Amniotic epithelial cell (primary cell): ENCODE data around the gene MLX.
"Not testable (repeated sequence)": the region's sequence is repeated elsewhere in the genome, so short reads cannot be mapped to it uniquely, and the experiment has no call there.

ENCODE experiments used
- DNase-seq: peaks from one replicate; pipeline ENCODE4 v3.0.0-alpha.2; 2010; ENCODE audit warnings: low read depth

MLX gene

DNA sequence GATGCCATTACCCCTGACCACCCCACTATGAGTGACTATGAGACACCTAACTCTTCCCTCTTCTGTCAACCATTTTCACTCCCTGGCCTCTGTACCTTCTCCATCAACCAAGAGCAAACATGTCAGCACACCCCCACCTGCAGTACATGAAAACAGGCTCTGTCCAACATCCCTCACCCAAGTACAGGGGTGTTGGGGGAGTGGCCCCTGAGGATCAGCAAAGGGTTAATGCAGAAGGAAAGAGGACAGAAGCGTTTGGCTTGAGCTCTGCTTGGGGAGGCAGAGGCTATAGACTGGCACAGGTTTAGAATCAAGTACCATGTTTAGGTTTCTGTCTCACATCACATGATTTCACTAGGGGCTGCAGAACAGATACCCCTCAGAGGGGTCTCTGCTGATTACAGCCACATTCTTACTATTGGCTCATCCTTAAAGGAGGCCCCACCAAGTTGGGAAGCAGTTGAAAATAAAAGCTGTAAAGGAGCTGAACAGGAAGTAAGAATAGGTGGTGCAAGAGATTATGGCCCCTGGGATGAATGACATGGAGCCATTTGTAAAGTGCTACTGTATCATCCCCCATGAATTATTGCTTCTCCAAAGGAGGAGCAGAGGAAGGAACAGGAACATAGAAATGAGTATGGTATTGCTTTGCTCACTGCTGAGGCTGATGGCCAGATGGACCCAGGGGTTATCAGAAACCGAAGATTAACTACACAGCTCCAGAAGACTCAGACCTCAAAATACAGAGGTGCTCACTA, 13.1 kb downstream of the MLX start:
- no peak for DNase-seq

DNA sequence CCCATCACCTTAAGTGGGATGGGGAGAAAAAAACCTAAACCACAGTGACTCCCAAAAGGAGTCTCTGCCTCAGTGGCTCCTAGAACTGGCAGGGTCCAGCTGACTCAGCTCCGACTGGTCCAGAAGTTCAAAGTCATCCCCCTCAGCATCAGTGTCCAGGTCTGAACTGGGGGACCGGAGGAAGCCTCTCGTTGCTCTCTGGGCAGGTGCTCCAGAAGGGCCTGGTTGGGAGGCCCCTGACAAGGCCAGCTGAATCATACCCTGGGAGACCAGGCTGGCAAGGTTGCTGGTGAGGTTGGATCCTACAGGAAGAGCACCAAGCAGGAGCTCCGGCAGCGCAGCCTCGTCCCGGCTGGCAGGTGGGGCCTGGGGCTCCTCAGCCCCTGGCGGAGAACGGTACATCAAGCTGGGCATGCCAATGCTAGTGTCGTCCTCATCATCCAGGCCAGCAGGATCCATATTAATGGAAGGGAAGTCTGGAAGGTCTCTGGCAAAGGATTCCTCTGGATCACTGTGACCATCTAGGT, 14.9 kb downstream of the MLX start:
- DNase-seq, result no peak

DNA sequence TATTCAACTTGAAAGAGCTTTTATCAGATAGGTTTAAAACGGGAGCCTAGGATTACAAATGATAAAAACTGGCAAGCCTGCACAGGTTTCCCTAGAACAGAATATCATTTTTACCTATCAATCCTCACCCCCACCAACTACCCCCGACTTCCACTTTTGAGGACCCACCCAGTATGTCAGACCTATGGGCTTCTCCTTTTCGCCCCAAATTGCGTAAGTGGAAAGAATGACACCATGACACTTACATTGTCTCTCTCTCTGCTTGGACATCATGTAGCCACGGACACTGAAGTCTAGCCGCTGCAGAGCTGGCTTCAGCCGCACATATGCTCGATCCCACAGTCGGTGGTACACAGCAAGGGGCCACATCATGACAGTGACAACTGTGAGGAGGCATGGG, 18.0 kb downstream of the MLX start:
- no peak for DNase-seq

DNA sequence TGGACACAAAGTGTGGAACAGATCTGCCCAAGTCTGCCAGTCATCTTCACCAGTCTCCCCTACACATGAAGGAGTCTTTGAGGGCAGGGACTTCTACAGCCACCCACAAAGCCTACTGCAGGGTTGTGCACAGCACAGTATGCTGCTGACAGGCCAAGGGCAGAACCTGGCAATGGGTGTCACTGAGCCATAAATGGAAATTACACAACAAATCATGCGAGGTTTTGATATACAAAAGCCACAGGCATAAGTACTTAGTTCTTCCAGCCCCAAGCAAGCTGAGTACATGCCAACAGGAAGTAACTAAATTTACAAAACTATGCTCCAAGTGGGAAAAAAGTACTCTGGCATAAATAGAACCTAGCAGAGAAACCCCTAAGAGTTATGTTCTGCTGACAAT, 18.5 kb downstream of the MLX start:
- no peak for DNase-seq

DNA sequence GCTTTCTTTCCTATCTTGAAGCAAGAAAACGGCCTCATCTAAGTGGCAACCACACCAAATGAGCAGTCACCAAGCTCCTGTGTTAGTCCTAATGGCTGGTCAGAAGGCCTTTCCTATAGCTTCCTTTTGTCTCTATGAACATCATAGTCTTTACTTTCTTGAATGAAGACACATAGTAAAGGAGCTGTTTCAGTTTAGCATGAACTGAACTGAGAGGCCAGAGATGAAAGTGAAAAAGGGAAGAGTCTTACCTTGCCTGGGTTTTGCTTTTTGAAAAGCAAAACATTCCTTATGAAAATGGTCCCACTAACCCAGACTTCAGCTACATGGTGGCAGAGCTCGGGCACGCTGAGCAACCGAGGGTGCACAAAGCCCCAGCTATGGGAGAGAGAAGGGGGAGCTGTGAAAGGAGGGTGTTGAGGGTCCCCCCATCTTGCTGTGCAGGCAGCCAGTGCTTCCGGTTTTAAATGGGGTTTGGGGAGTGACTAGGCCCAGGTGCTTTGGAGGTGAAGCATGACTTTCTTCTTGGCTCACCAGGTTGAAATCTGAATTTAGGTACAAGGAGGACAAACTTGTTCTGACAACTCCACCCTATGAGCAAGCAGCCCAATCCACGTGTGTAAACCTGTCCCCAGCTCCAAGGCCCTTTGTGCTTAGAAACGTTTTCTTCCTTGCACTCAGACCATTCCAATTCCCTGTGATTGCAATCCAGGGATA, 19.8 kb downstream of the MLX start:
- DNase-seq, result no peak

DNA sequence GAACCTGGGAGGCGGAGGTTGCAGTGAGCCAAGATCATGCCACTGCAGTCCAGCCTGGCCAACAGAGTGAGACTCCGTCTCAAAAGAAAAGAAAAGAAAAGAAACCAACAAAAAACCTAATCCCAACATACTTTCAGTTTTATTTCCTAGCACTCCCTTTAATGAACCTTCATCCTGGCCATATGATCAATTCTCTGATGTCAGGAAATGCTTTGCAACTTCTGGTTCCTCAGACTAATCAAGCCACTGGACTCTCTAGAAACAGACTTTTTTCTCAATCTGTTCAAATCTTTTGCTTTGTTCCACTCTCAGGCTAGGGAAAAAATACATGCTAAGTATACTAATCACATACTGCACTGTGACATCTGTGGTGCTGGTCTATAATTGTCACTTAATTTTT, 24.0 kb downstream of the MLX start:
- DNase-seq, result no peak

DNA sequence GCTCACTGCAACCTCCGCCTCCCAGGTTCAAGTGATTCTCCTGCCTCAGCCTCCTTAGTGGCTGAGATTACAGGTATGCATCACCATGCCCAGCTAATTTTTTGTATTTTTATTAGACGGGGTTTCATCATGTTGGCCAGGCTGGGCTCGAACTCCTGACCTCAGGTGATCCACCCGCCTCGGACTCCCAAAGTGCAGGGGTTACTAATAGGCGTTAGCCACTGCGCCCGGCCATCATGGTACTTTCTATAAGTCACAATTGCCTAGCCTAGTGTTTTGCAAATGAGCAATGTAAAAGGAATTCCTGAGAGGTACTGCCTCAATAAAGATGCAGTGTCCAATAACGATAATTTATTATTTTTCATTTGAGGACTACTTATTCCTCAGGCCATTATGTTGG, 24.5 kb downstream of the MLX start:
- no peak for DNase-seq

DNA sequence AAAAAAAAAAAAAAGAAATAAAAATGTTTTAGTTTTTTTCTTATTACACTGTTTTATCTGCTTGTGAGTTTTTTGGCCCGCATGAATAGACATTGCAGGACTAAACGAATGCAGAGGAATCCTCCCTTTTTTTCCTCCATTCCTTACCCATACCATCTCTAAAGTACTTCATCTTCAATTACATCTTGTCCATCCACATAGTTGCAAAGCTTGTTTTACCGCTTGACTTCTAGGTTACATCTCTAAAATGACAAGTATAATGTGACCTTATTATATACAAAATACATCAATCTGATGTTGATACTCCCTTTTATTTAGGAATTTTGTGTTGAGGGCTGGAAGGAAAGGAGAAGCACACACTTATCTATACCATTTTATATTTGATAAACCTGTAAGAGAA, 29.5 kb downstream of the MLX start:
- DNase-seq, result no peak

DNA sequence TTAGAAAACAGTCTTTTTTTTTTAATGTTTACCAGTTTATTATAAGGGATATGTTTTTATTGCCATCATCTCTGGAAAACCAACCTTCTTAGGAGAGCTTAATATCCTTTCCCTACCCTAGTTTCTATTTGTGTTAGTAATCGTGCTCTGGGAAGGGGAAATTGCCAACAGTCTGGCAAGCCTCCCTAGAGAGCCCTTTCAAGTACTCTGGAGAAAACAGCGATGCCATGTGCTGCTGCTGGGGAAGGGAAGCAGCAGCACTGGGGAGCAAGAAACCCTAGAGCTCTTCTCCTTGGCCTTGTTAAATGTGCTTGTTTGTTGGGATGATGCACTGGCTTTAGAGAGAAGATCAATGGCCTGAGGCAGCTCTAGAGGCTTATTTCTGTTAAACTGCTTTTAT, 32.0 kb downstream of the MLX start:
- DNase-seq, result no peak

DNA sequence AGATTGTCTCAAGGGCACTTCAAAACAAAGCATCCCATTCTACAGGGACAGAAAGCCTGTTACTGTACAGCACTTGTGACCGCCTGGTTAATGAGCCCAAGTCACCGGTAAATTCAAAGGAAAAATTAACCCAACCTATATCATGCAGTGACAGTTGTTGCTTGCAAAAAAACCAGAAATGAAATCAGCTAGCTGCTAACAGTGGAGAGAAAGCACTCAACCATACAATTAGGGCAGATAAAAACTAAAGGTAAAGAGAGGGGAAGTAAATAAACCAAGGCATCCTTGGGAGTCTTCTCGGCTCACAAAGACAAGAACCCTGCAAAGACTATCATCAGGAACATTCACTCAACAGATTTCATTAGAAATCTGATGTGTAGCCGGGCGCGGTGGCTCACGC, 36.4 kb downstream of the MLX start:
- no peak for DNase-seq

DNA sequence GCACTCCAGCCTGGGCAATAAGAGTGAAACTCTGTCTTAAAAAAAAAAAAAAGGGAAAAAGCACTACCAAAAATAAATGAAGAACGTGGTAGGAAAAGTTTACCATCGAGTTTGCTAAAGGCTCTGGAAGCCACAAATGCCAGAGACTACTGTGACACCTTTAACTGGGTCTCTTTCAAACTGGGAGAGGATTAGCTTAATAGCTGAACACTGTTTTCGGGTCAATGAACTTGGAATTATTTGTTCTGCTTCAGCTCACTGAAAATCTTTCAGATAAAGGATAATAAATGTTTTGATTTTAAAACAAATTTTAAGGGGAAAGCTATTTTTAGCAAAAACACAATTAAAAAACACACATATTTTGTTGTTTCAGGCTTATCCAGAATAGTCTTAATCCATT, 40.9 kb downstream of the MLX start:
- DNase-seq, result no peak

DNA sequence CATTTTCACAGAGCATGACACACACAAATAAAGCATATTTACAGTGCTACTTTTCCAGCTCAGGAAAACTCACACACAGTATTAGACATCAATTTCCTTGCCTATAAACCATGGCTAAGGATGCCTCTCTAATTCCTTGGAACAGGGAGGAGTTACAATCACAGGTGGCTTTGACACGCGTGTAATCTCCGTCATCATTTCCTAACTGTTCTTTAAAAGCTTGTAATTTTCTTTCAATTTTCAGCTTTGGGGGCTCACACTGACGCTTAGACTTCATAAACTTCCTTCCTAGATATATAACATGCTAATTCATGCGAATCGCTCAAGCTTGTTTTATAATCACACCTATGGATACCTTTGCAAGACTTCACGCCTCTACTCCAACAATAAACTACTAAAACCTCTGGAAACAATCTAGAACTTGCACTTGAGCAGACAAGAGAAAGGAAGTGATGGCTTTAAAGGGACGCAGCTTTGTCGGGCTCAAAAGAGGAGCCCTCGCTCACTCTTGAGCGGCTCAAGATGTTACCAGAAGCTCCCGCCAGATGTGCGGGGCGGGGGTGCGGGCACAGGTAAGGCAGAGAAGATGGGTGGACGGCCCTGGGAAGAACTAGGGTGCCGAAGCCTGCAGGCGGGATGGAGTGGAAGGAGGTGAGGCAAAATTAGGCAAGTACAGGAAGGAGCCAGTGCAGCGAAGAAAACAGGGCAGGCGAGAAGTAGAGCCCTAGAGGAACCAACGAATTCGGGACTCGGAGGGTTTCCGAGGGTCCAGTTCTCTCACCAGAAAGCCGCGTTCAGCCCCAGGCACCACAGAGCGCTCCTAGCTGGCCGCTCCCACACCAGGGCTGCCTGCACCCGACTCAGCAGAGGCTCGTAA, 41.6 kb downstream of the MLX start:
- peak; percentile 3 for DNase-seq

DNA sequence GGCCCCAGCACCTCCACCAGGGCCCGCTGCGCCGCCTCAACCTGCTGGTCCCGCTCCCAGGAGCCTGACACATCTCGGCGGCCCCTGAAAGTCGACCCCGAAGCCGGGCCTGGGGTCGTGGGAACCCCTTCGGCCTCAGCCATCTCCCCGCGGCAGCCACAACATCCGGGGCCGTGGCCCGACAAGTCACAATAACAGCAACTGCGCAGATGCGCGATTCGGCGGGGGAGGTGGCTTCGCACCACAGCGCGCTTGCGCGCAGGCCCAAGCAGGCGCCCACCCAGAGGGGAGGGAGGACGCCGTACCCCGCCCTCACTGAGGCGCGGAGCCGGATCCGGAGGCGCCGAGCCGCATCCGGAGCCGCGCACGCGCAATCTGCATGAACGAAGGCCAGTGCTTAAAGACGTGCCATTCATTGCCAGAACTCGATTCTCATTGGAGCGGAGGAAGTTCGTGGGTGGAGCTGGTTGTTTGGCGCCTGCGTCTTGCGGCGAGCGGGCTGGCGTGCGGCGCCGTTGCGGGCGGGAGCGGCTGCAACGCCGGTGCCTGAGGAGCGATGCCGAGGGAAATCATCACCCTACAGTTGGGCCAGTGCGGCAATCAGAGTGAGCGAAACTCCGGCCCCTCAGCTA, 42.4 kb downstream of the MLX start, which contains the start of the genes RETREG3 and TUBG1:
RETREG3 (minus strand) TSS at position 193 of the 632 bp plus-strand sequence; CDS start at position 143, 50 bp downstream.
TUBG1 (plus strand) TSS at position 502 of the 632 bp plus-strand sequence; CDS start at position 557, 55 bp downstream.
- DNase-seq, result peak; percentile 99

DNA sequence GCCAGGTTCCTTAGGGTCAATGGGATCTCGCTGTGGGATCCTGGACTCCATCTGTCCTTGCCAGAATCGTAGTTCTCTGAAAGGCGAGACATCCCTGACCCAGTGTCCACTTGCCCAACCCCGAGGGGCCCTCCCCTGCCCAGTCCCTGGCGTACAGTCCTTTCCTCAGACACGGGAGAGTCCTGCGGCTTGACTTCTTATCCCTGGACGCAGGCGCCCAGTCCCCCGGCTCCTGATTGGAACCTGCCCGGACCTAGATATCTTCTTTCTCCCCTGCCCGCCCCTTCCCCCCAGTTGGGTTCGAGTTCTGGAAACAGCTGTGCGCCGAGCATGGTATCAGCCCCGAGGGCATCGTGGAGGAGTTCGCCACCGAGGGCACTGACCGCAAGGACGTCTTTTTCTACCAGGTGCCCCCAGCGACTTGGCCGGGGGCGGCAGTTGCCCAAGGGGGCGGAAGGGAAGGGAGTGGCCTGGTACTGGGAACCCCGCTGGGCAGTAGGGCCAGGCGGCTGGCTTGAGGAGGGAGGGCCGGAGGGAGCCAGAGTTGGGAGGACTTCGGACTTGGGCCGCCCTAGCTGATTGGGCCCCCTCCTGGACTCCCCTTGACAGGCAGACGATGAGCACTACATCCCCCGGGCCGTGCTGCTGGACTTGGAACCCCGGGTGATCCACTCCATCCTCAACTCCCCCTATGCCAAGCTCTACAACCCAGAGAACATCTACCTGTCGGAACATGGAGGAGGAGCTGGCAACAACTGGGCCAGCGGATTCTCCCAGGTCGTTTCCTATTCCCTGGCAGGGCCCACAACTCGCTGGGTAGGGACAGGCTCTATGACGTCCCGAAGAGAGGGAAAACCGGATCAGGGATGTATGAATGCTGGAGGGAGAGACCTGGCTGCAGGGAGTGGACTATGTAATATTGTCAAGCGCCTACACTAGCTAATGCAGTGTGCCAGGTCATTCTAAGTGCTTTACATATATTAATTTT, 43.2 kb downstream of the MLX start:
- not testable (repeated sequence) for DNase-seq

DNA sequence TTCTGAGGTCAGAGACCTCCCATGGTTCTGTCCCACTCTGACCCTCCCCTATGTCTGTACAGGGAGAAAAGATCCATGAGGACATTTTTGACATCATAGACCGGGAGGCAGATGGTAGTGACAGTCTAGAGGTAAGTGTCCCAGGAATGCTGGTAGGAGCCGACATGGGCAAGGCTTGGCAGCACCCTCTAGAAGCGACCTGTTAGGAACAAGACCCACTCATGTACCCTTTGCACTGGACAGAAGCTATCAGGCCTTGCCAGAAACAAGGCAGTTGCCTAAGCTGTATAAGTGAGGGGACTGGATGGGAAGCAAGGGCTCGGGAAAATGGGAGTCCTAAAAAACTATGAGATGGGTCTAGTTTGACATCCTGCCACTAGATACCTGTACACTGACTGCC, 45.1 kb downstream of the MLX start:
- DNase-seq, result no peak

DNA sequence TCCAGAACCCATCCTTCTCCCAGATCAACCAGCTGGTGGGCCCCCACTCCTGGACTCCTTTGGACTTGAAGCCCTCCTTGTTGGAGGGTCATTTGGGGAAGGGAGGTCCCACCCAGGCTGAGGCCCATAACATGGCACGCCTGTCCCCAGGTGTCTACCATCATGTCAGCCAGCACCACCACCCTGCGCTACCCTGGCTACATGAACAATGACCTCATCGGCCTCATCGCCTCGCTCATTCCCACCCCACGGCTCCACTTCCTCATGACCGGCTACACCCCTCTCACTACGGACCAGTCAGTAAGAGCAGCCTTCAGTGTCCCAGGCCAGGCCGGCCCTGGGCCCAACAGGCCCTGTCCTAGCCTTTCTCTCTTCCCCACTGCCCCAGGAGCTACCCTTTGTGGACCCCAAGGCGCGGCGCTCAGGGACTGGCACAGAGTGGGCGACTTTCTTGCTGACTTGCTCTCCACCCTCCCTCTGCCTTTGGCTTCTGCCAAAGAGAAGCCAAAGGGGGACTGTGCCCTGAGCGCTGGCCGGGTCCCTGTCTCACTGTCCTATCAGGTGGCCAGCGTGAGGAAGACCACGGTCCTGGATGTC, 46.9 kb downstream of the MLX start:
- no peak for DNase-seq

DNA sequence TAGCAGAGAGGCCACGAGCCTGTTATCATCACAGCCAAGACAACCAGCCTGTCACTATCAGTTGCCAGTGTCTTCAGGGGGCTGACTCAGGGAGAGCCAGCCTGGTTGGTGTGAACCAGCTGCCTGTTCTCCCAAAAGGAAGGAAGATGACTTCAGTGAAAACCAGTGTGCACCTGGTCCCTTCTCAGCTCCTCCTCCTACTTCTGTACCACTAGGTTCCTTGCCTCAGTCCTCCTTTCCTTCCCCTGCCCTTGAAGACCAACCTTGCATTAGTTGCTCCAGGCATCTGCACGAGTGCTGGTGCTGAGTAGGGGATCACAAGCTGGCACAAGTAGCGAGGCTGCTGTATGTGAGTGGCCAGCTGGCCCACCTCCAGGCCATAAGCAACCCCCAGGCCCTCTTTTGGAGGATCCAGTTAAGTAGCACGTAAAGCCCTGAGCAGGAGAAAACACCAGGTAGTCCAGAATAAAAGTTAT, 51.1 kb downstream of the MLX start:
- no peak for DNase-seq

DNA sequence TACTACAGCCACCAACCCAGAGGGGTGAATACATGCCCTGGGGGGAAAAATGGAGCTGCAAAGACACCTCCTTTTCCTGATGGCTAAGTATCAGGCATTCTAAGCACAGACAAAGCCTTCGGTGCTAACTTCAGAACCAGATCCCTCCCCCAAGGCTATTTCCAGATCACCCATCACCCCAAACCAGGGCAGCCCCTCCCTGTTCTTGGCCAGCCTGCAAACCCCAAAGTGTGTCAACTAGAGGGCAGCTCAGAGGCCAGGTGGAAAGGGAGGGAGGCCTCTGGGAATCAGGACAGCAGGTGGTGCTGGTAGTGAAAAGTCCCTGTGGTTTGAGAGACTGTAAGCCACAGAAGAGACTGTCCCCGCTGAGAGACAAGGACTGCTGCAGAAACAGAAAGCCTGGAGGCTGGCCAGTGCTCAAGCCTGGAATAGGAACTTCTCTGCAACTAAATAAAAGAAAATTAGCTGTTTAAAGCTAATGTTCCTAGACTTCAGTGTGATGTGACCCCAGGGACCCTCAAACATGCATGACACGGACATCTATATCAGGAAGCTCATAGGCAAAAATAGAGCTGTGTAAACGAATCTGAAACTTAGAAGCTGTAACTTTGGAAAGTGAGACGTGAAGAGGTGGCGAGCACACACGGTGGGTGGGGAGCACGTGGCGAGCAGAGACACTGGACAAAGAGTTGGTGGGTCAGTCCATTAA, 51.7 kb downstream of the MLX start:
- peak; percentile 7 for DNase-seq

DNA sequence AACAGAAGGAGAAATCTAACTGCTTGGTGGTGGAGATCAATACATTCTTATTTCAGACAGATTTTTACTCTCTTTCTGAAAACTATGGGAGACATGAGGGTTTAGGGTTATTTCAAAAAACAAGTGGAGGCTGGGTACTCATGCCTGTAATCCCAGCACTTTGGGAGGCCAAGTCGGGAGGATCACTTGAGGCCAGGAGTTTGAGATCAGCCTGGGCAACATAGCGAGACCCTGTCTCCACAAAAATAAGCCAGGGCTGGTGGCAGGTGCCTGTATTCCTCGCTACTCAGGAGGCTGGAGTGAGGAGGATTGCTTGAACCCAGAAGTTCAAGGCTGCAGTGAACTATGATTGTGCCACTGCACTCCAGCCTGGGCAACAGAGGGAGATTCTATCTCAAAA, 55.1 kb downstream of the MLX start:
- DNase-seq, result not testable (repeated sequence)
